ENCODE data around the gene ESRRG. TPM values are rescaled to one million over a fixed set of nuclear protein-coding genes. Genes with fewer than 3 reads are reported as not detected.

Gene ESRRG
- total and polyA plus RNA-seq, 2 donors (not counting 3 experiments of a cell fraction or from before 2014, with no cell fraction given): not detected

- FAIRE-seq (no peak), DNase-seq (ENCODE audit: low read depth, low spot score) (no peak)
- Histone ChIP-seq H3K4me3 (replicated peaks in 1 of 3; ENCODE audit: insufficient read depth in 1 of 3, low read depth in 1 of 3, low read length in 3 of 3) (no peak overlapping the region), H3K4me1 (ENCODE audit: control insufficient read depth, extremely low read depth, insufficient read depth, low read length) (no peaks in the 10 kb centered on the region), H2AFZ (ENCODE audit: low read depth, low read length) (no peak overlapping the region), H3K9me3 (replicated peaks; ENCODE audit: control insufficient read depth, insufficient read depth, low read length) (no peaks in the 10 kb centered on the region), H4K20me1 (replicated peaks; ENCODE audit: control insufficient read depth, extremely low read depth, insufficient read depth, low read length) (no peaks in the 10 kb centered on the region), H3K9ac (replicated peaks; ENCODE audit: extremely low read depth, insufficient read depth, low read length) (no peak overlapping the region), H3K27ac (ENCODE audit: insufficient read depth, low read depth, low read length) (no peak overlapping the region), H3K27me3 (ENCODE audit: control insufficient read depth in 2 of 2, insufficient read depth in 2 of 2, low read length in 2 of 2) (no peaks in the 10 kb centered on the region), H3K4me2 (ENCODE audit: insufficient read depth, low read length) (no peak overlapping the region), H3K79me2 (ENCODE audit: control insufficient read depth, insufficient read depth, low read length) (no peaks in the 10 kb centered on the region), H3K9me1 (replicated peaks; ENCODE audit: control insufficient read depth, extremely low read depth, insufficient read depth, low read length) (no peaks in the 10 kb centered on the region), H3K36me3 (ENCODE audit: control insufficient read depth in 2 of 2, extremely low read depth in 1 of 2, insufficient read depth in 2 of 2, low read length in 2 of 2) (no peaks in the 10 kb centered on the region)
- dilution Hi-C loops (cut with MboI; ENCODE audit: extremely low pct_ligation_motif_present, low sequenced_read_pairs) (no loop called here), intact Hi-C loops (cut with micrococcal nuclease) (no loop called here)
- no peak for TF ChIP-seq POLR2AphosphoS5 (IDR thresholded peaks at IDR 0.05; ENCODE audit: insufficient read depth, low read depth, low read length)
- no peak for TF ChIP-seq CTCF (IDR thresholded peaks at IDR 0.05; ENCODE audit: extremely low read depth in 1 of 2, insufficient read depth in 1 of 2, low read depth in 1 of 2, low read length in 2 of 2)
- TF ChIP-seq, protein P1, sequence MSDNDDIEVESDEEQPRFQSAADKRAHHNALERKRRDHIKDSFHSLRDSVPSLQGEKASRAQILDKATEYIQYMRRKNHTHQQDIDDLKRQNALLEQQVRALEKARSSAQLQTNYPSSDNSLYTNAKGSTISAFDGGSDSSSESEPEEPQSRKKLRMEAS (IDR thresholded peaks at IDR 0.05; ENCODE audit: insufficient read depth, insufficient read length): no peak
- no peak for TF ChIP-seq JUN (IDR thresholded peaks at IDR 0.05; ENCODE audit: borderline replicate concordance, insufficient read depth, insufficient read length, low read depth)
- no peak for TF ChIP-seq POLR2A (IDR thresholded peaks at IDR 0.05; ENCODE audit: low read depth, low read length)
- no peak for TF ChIP-seq FOS (IDR thresholded peaks at IDR 0.05; ENCODE audit: borderline replicate concordance, insufficient read depth, low read length)
- TF ChIP-seq EZH2 (IDR thresholded peaks at IDR 0.05; ENCODE audit: borderline replicate concordance, low read depth, low read length, severe bottlenecking): no peak
- TF ChIP-seq MYC (IDR thresholded peaks at IDR 0.05; ENCODE audit: low read depth, low read length): no peak
- TF ChIP-seq GATA2 (IDR thresholded peaks at IDR 0.05; ENCODE audit: insufficient read depth, insufficient read length, low read depth, low read length): no peak
- CTCF ChIA-PET: no interaction called here
- POLR2A ChIA-PET: no interaction called here
- no TSS peak for BruUV-seq (replicated peaks)
Observed at GRCh38 chr1:216640100-216640499, 83.1 kb downstream of the ESRRG start.
